H1 (cell line): ENCODE results near the gene PPP2R2C. TPM values are rescaled to one million over a fixed set of nuclear protein-coding genes. Genes with fewer than 3 reads are reported as not detected.

Experiments used
- CTCF ChIA-PET: fragments of 300-600 bp; sonication (Branson Sonifier 250); formaldehyde crosslinking; loops from one replicate; lab custom pipeline; 2021; ENCODE audit not compliant: partially characterized antibody; lab: Charles Lee
- POLR2A ChIA-PET: fragments of 300-600 bp; sonication (Branson Sonifier 250); formaldehyde crosslinking; loops from one replicate; lab custom pipeline; 2021; ENCODE audit warnings: inconsistent platforms; ENCODE audit not compliant: partially characterized antibody; lab: Charles Lee
- DNase-seq, 2 experiments: peaks; one replicate each; pipeline versions ENCODE4 v3.0.0 to v3.0.0-alpha.2; 2010 to 2022; ENCODE audit warnings: low spot score in 2 of 2, low read depth in 1 of 2, mixed read lengths in 1 of 2
- FAIRE-seq: peaks from 2 replicates; lab custom pipeline; 2011; peaks lifted over from hg19 to GRCh38; lab: Jason Lieb, UNC
- H2AFZ ChIP-seq: 2 replicates; pipeline ENCODE4 v1.8.1; 2012; ENCODE audit warnings: low read length, inconsistent platforms
- H2AK5ac ChIP-seq: 2 replicates; pipeline ENCODE4 v1.6.1; 2013; ENCODE audit warnings: low read depth, low read length
- H2BK120ac ChIP-seq: replicated peaks from 2 replicates; pipeline ENCODE3; 2013; ENCODE audit warnings: low read depth, low read length, inconsistent platforms
- H2BK12ac ChIP-seq: 2 replicates; pipeline ENCODE4 v1.6.1; 2013; ENCODE audit warnings: low read depth, low read length
- H2BK15ac ChIP-seq: 2 replicates; pipeline ENCODE4 v1.6.1; 2013; ENCODE audit warnings: low read length
- H2BK20ac ChIP-seq: 2 replicates; pipeline ENCODE4 v1.6.1; 2013; ENCODE audit warnings: low read length
- H2BK5ac ChIP-seq: 2 replicates; pipeline ENCODE4 v1.6.1; 2013; ENCODE audit warnings: low read depth, low read length
- H3K14ac ChIP-seq: 2 replicates; pipeline ENCODE4 v1.6.1; 2013; ENCODE audit warnings: inconsistent platforms; ENCODE audit not compliant: insufficient read length
- H3K18ac ChIP-seq: 2 replicates; pipeline ENCODE4 v1.6.1; 2013; ENCODE audit warnings: low read length; ENCODE audit errors: extremely low read depth
- H3K23ac ChIP-seq: 2 replicates; pipeline ENCODE4 v1.6.1; 2013; ENCODE audit warnings: inconsistent platforms; ENCODE audit not compliant: insufficient read length
- H3K23me2 ChIP-seq: 2 replicates; pipeline ENCODE4 v1.6.1; 2013; ENCODE audit warnings: low read depth, low read length
- H3K27ac ChIP-seq: 2 replicates; pipeline ENCODE4 v1.6.1; 2011; ENCODE audit warnings: low read depth, low read length, inconsistent platforms
- H3K27me3 ChIP-seq, 4 experiments: replicated peaks in 1 of 4; 1 replicate in 1 of 4; 2 replicates in 3 of 4; pipeline versions ENCODE4 v1.6.1 to v1.8.1; 2011 to 2013; ENCODE audit warnings: low read length in 3 of 4, mild to moderate bottlenecking in 3 of 4, inconsistent platforms in 2 of 4, mixed read lengths in 2 of 4, moderate library complexity in 1 of 4; ENCODE audit not compliant: control insufficient read depth in 3 of 4, insufficient read depth in 3 of 4; ENCODE audit errors: extremely low read depth in 1 of 4
- H3K36me3 ChIP-seq, 4 experiments: 2 replicates each; pipeline versions ENCODE4 v1.6.1 to v1.8.1; 2011 to 2013; ENCODE audit warnings: mild to moderate bottlenecking in 4 of 4, low read length in 3 of 4, moderate library complexity in 2 of 4, control low read depth in 1 of 4, inconsistent platforms in 1 of 4; ENCODE audit not compliant: insufficient read depth in 4 of 4, control insufficient read depth in 2 of 4
- H3K4ac ChIP-seq: replicated peaks from 2 replicates; pipeline ENCODE3; 2013; ENCODE audit warnings: low read length, low read depth, mixed read lengths, inconsistent platforms; ENCODE audit not compliant: insufficient read length
- H3K4me1 ChIP-seq, 4 experiments: replicated peaks in 1 of 4; 1 replicate in 1 of 4; 2 replicates in 3 of 4; pipeline versions ENCODE4 v1.6.1 to v1.8.1; 2011 to 2013; ENCODE audit warnings: low read length in 3 of 4, inconsistent platforms in 2 of 4, mixed read lengths in 1 of 4; ENCODE audit not compliant: insufficient read depth in 4 of 4, control insufficient read depth in 3 of 4
- H3K4me2 ChIP-seq, 2 experiments: 2 replicates each; pipeline versions ENCODE4 v1.6.1 to v1.8.1; 2011 to 2013; ENCODE audit warnings: low read depth in 2 of 2, low read length in 2 of 2, control low read depth in 1 of 2, inconsistent platforms in 1 of 2, mild to moderate bottlenecking in 1 of 2; ENCODE audit not compliant: insufficient read depth in 1 of 2
- H3K4me3 ChIP-seq, 4 experiments: fragments of 200-600, 300-600 bp in 1 of 4; sonication (generic), shearing (Covaris generic), sonication (Bioruptor Twin) in 1 of 4; 2 replicates each; pipeline versions ENCODE4 v1.5.1 to v1.8.1; 2011 to 2016; ENCODE audit warnings: low read length in 4 of 4, low read depth in 3 of 4, control low read depth in 2 of 4, inconsistent platforms in 2 of 4, mild to moderate bottlenecking in 2 of 4, mixed read lengths in 1 of 4, moderate library complexity in 1 of 4; ENCODE audit not compliant: insufficient read depth in 2 of 4; ENCODE audit errors: extremely low read depth in 1 of 4
- H3K56ac ChIP-seq: replicated peaks from 2 replicates; pipeline ENCODE3; 2013; ENCODE audit warnings: low read depth, mild to moderate bottlenecking, mixed read lengths, low read length, inconsistent platforms; ENCODE audit not compliant: insufficient read length
- H3K79me1 ChIP-seq: 2 replicates; pipeline ENCODE4 v1.6.1; 2013; ENCODE audit warnings: low read depth, low read length, control low read depth
- H3K79me2 ChIP-seq, 2 experiments: 2 replicates each; pipeline versions ENCODE4 v1.6.1 to v1.8.1; 2012 to 2013; ENCODE audit warnings: low read length in 2 of 2, mild to moderate bottlenecking in 2 of 2, inconsistent platforms in 1 of 2; ENCODE audit not compliant: insufficient read depth in 2 of 2, control insufficient read depth in 1 of 2
- H3K9ac ChIP-seq, 4 experiments: replicated peaks in 1 of 4; 1 replicate in 1 of 4; 2 replicates in 3 of 4; pipeline versions ENCODE4 v1.6.1 to v1.8.1; 2011 to 2013; ENCODE audit warnings: low read depth in 3 of 4, low read length in 3 of 4, control low read depth in 2 of 4, mild to moderate bottlenecking in 2 of 4, moderate library complexity in 2 of 4, inconsistent platforms in 1 of 4; ENCODE audit errors: extremely low read depth in 1 of 4
- H3K9me3 ChIP-seq, 2 experiments: 2 replicates each; pipeline versions ENCODE4 v1.6.1 to v1.8.1; 2012 to 2013; ENCODE audit warnings: mild to moderate bottlenecking in 2 of 2, moderate library complexity in 2 of 2, control low read depth in 1 of 2, inconsistent platforms in 1 of 2, low read depth in 1 of 2, low read length in 1 of 2, mixed read lengths in 1 of 2; ENCODE audit not compliant: insufficient read depth in 2 of 2
- H4K20me1 ChIP-seq, 2 experiments: replicated peaks in 1 of 2; 2 replicates each; pipeline versions ENCODE3 to v1.8.1; 2011 to 2013; ENCODE audit warnings: inconsistent platforms in 2 of 2, low read length in 2 of 2, mild to moderate bottlenecking in 1 of 2; ENCODE audit not compliant: insufficient read depth in 2 of 2, control insufficient read depth in 1 of 2
- H4K5ac ChIP-seq: 2 replicates; pipeline ENCODE4 v1.6.1; 2013; ENCODE audit warnings: low read length, low read depth, mixed read lengths, inconsistent platforms; ENCODE audit not compliant: insufficient read length
- H4K8ac ChIP-seq: 2 replicates; pipeline ENCODE4 v1.8.0; 2013; ENCODE audit warnings: mild to moderate bottlenecking, moderate library complexity, low read length, inconsistent platforms; ENCODE audit not compliant: insufficient read depth; ENCODE audit errors: extremely low read depth
- H4K91ac ChIP-seq: replicated peaks from 2 replicates; pipeline ENCODE3; 2013; ENCODE audit warnings: low read length, mixed read lengths, inconsistent platforms; ENCODE audit not compliant: insufficient read length
- ATF3 ChIP-seq: IDR thresholded peaks from 2 replicates; pipeline ENCODE4 v1.6.1; 2011; ENCODE audit warnings: low read depth, mild to moderate bottlenecking, low read length; ENCODE audit not compliant: insufficient read depth
- FOSL1 ChIP-seq: IDR thresholded peaks from 2 replicates; pipeline ENCODE4 v1.6.1; 2011; ENCODE audit warnings: mild to moderate bottlenecking, low read depth, low read length, moderate library complexity; ENCODE audit not compliant: insufficient read depth
- PHF8 ChIP-seq: fragments of 200-600 bp; sonication (generic); conservative IDR thresholded peaks from 2 replicates; pipeline ENCODE4 v1.7.1; 2012; ENCODE audit warnings: low read depth, mild to moderate bottlenecking, inconsistent platforms, low read length, moderate library complexity
- SP4 ChIP-seq: IDR thresholded peaks from 2 replicates; pipeline ENCODE4 v1.6.1; 2012; ENCODE audit warnings: low read length, inconsistent platforms
- WGBS, 2 experiments: shearing (Covaris generic) in 1 of 2; methylation state at CpG; one replicate each; pipeline versions ENCODE4 v1.1.6 to v1.1.7; 2013 to 2015; ENCODE audit warnings: low lambda C conversion rate in 2 of 2, mixed read lengths in 2 of 2, inconsistent platforms in 1 of 2, low coverage in 1 of 2, missing lambda C conversion rate in 1 of 2; ENCODE audit not compliant: insufficient replicate concordance in 2 of 2, insufficient coverage in 1 of 2, insufficient read length in 1 of 2; ENCODE audit errors: extremely low coverage in 1 of 2, missing lambda C conversion rate in 1 of 2; 5-methylcytosine and 5-hydroxymethylcytosine counted together
- polyA plus RNA-seq, 7 experiments: library from polyadenylated mRNA; depleted of rRNA in 3 of 7; stranded (reverse) in 5 of 7; unstranded in 2 of 7; fragments of >200 nt in 5 of 7; fragments of 200-250 nt in 2 of 7; gene quantifications; 1 replicate in 5 of 7; 2 replicates in 1 of 7; 4 replicates in 1 of 7; pipeline versions ENCODE4 v1.2.1 to v1.2.3, GENCODE V29; 2011 to 2013; ENCODE audit warnings: missing spikeins in 2 of 7, mixed read lengths in 2 of 7
- total RNA-seq: library from RNA; stranded (reverse); fragmentation: NEBNext Ultra II Directional; extraction: Animal tissue kit (Norgen Biotek cat#: 25700); gene quantifications from 2 replicates; pipeline ENCODE4 v1.2.1, GENCODE V29; 2021

The PPP2R2C gene
- total and polyA plus RNA-seq, 2 of the 8 experiments (the other 6 are each of a cell fraction or from before 2014, with no cell fraction given): 6.4 TPM

- DNase-seq: no peak
- Histone ChIP-seq H2BK20ac (no peak overlapping the region), H3K56ac (no peak overlapping the region), H3K4ac (no peak overlapping the region), H2AK5ac (no peak overlapping the region), H3K4me1 (peaks cover 0 to 8% (median 3%) of the 10 kb centered on the region in 4 experiments; a peak in 3 of 7 replicates), H4K5ac (no peak overlapping the region), H3K18ac (no peak overlapping the region), H4K20me1 (no peaks in the 10 kb centered on the region), H2BK12ac (no peak overlapping the region), H2BK5ac (no peak overlapping the region), H3K9ac (no peak overlapping the region), H3K9me3 (no peaks in the 10 kb centered on the region; a peak in 1 of 4 replicates), H3K23ac (no peak overlapping the region), H3K79me2 (no peaks in the 10 kb centered on the region), H3K4me2 (no peak overlapping the region), H3K36me3 (no peaks in the 10 kb centered on the region), H3K27me3 (no peaks in the 10 kb centered on the region), H3K4me3 (no peak overlapping the region), H3K27ac (no peak overlapping the region), H4K91ac (no peak overlapping the region), H3K23me2 (no peaks in the 10 kb centered on the region), H2AFZ (no peak overlapping the region), H4K8ac (no peak overlapping the region), H3K79me1 (no peaks in the 10 kb centered on the region), H2BK120ac (no peak overlapping the region), H2BK15ac (no peak overlapping the region), H3K14ac (no peak overlapping the region)
- CTCF ChIA-PET: interaction anchor here (0.5 to 22.3 kb wide), 5 partner anchors 9 to 435 kb away, joined by 3 to 908 read pairs (median 6); partner anchors contain the start of gene WFS1
- 93% methylated on average over 23 of the region's 23 CpGs; no CpG with 5 or more reads in 1 of the 2 experiments for WGBS, 2 experiments
- no peak for FAIRE-seq
- POLR2A ChIA-PET: interaction anchor here (1.2 kb wide), 1 partner anchor 10 kb away, joined by 4 read pairs; no protein-coding TSS in a partner anchor
- TF ChIP-seq ATF3: no peak
- no peak for TF ChIP-seq PHF8
- TF ChIP-seq SP4: no peak
- no peak for TF ChIP-seq FOSL1
Observed at GRCh38 chr4:6322067-6322760, 150.2 kb downstream of the PPP2R2C start.
